Peyer's patch (tissue), 4 donors: ENCODE measurements around the gene PPM1D. TPM values are rescaled to one million over a fixed set of nuclear protein-coding genes. Genes with fewer than 3 reads are reported as not detected.

Experiments used
- DNase-seq, 3 donors: peaks; one replicate each; pipeline ENCODE4 v3.0.0-alpha.2; 2017 to 2019
- H3K27ac ChIP-seq, 4 donors: fragments of 200-600 bp; sonication (generic); one replicate each; pipeline ENCODE4 v1.5.1; 2016 to 2019
- H3K27me3 ChIP-seq, 2 donors: fragments of 200-600 bp; sonication (generic); one replicate each; pipeline ENCODE4 v1.5.1; 2019
- H3K36me3 ChIP-seq, 3 donors: fragments of 200-600 bp; sonication (generic); one replicate each; pipeline ENCODE4 v1.5.1; 2016 to 2019
- H3K4me1 ChIP-seq, 4 donors: fragments of 200-600 bp; sonication (generic); one replicate each; pipeline ENCODE4 v1.5.1; 2016 to 2019
- H3K4me3 ChIP-seq, 4 donors: fragments of 200-600 bp; sonication (generic); 1 replicate in 3 of 4; 2 replicates in 1 of 4; pipeline ENCODE4 v1.5.1; 2016 to 2019; ENCODE audit warnings: mild to moderate bottlenecking in 1 of 4
- H3K9me3 ChIP-seq, 4 donors: fragments of 200-600 bp; sonication (generic); one replicate each; pipeline ENCODE4 v1.5.1; 2016 to 2019; ENCODE audit warnings: mild to moderate bottlenecking in 1 of 4
- POLR2A ChIP-seq, 2 donors: fragments of 450-650 bp; IDR thresholded peaks; one replicate each; pipeline ENCODE4 v1.5.1; 2017; ENCODE audit warnings: antibody characterized with exemption in 2 of 2, mild to moderate bottlenecking in 2 of 2, moderate library complexity in 2 of 2
- total RNA-seq, 4 donors: library from RNA; depleted of rRNA; stranded (reverse); fragments of >200 nt; gene quantifications; one replicate each; pipeline ENCODE4 v1.1.0, GENCODE V29; 2016
- TF ChIP-seq, protein P1 (sequence below), 6 experiments: fragments of 450-650 bp in 4 of 6; fragments of 200-600 bp in 2 of 6; sonication (generic) in 1 of 6; IDR thresholded peaks; one replicate each; pipeline ENCODE4 v1.5.1; 2017 to 2019; ENCODE audit warnings: antibody characterized with exemption in 6 of 6, mild to moderate bottlenecking in 3 of 6, moderate library complexity in 1 of 6

PPM1D gene
- total RNA-seq, 4 donors from 2014 or later, result 12.9 to 17.4 (median 14.3) TPM

GRCh38 chr17:60559995-60560859 is 39.8 kb upstream of the PPM1D start:
- Histone ChIP-seq H3K4me3 (no peak overlapping the region), H3K36me3 (no peaks in the 10 kb centered on the region), H3K4me1 (no peaks in the 10 kb centered on the region), H3K9me3 (no peaks in the 10 kb centered on the region), H3K27me3 (no peaks in the 10 kb centered on the region), H3K27ac (no peak overlapping the region)
- DNase-seq, result no peak
- TF ChIP-seq, protein P1, sequence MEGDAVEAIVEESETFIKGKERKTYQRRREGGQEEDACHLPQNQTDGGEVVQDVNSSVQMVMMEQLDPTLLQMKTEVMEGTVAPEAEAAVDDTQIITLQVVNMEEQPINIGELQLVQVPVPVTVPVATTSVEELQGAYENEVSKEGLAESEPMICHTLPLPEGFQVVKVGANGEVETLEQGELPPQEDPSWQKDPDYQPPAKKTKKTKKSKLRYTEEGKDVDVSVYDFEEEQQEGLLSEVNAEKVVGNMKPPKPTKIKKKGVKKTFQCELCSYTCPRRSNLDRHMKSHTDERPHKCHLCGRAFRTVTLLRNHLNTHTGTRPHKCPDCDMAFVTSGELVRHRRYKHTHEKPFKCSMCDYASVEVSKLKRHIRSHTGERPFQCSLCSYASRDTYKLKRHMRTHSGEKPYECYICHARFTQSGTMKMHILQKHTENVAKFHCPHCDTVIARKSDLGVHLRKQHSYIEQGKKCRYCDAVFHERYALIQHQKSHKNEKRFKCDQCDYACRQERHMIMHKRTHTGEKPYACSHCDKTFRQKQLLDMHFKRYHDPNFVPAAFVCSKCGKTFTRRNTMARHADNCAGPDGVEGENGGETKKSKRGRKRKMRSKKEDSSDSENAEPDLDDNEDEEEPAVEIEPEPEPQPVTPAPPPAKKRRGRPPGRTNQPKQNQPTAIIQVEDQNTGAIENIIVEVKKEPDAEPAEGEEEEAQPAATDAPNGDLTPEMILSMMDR (IDR thresholded peaks at IDR 0.05), result no peak
- TF ChIP-seq POLR2A (IDR thresholded peaks at IDR 0.05), result no peak

GRCh38 chr17:60560860-60561257 is 39.1 kb upstream of the PPM1D start:
- no peaks in the 10 kb centered on the region for H3K36me3 ChIP-seq
- H3K27me3 ChIP-seq, result no peaks in the 10 kb centered on the region
- no peaks in the 10 kb centered on the region for H3K9me3 ChIP-seq
- TF ChIP-seq, protein P1 (IDR thresholded peaks at IDR 0.05), result no peak
- no peak for TF ChIP-seq POLR2A (IDR thresholded peaks at IDR 0.05)
- H3K27ac ChIP-seq, result no peak overlapping the region
- H3K4me3 ChIP-seq, result no peak overlapping the region
- H3K4me1 ChIP-seq, result no peaks in the 10 kb centered on the region
- no peak for DNase-seq

- H3K36me3 ChIP-seq, result no peaks in the 10 kb centered on the region
- no peak overlapping the region for H3K27ac ChIP-seq
- H3K4me1 ChIP-seq, result no peaks in the 10 kb centered on the region
- H3K9me3 ChIP-seq, result no peaks in the 10 kb centered on the region
- H3K27me3 ChIP-seq, result no peaks in the 10 kb centered on the region
- no peak overlapping the region for H3K4me3 ChIP-seq
- DNase-seq, result no peak
- no peak for TF ChIP-seq POLR2A (IDR thresholded peaks at IDR 0.05)
- TF ChIP-seq, protein P1 (IDR thresholded peaks at IDR 0.05), result no peak
Measured at GRCh38 chr17:60562421-60562820, 37.6 kb upstream of the PPM1D start.

DNA sequence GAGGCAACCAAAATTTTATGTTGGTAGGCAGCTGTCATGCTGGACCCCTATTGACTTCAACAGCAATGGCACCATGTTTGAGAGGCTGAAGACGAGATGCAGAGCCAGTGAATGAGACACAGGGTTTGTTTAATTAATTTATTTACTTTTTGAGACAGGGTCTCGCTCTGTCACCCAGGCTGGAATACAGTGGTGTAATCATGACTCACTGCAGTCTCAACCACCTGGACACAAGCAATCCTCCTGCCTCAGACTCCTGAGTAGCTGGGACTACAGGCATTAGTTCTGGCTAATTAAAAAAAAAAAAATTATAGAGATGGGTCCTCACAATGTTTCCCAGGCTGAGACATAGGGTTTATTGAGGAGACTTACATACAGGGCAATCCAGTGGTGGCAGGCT is 36.2 kb upstream of the PPM1D start:
- Histone ChIP-seq H3K4me1 (no peaks in the 10 kb centered on the region), H3K27ac (no peak overlapping the region), H3K27me3 (no peaks in the 10 kb centered on the region), H3K36me3 (no peaks in the 10 kb centered on the region), H3K4me3 (no peak overlapping the region), H3K9me3 (no peaks in the 10 kb centered on the region)
- TF ChIP-seq POLR2A (IDR thresholded peaks at IDR 0.05), result no peak
- TF ChIP-seq, protein P1 (IDR thresholded peaks at IDR 0.05), result no peak
- DNase-seq, result no peak

GRCh38 chr17:60565233-60565632 is 34.8 kb upstream of the PPM1D start:
- Histone ChIP-seq H3K4me3 (no peak overlapping the region), H3K27ac (no peak overlapping the region), H3K9me3 (no peaks in the 10 kb centered on the region), H3K36me3 (no peaks in the 10 kb centered on the region), H3K4me1 (no peaks in the 10 kb centered on the region), H3K27me3 (no peaks in the 10 kb centered on the region)
- TF ChIP-seq POLR2A (IDR thresholded peaks at IDR 0.05), result no peak
- TF ChIP-seq, protein P1 (IDR thresholded peaks at IDR 0.05), result no peak
- DNase-seq, result no peak
